ENCODE results near the gene PLAGL2.

GRCh38 chr20:32168184-32168910 lies 39.2 kb downstream of the PLAGL2 start:
- TF ChIP-seq CTCF (conservative IDR thresholded peaks at IDR 0.05; ENCODE audit: low read length), result no peak
- TF ChIP-seq EZH2phosphoT487 (IDR thresholded peaks at IDR 0.05; ENCODE audit: borderline replicate concordance), result no peak
